GM21723 (cell line): Measurements from ENCODE around the gene ELAVL4.

Experiments used
- ATAC-seq: cut with Tn5 transposase; IDR thresholded peaks from one replicate; pipeline ENCODE4 v1.9.1; 2021; ENCODE audit warnings: mild to moderate bottlenecking, moderate library complexity; ENCODE audit not compliant: unreplicated experiment

The ELAVL4 gene

GRCh38 chr1:50108497-50109059 is at the start of gene ELAVL4:
Gene ELAVL4, plus strand, starts transcription at chr1:50108920. Its CDS starts 270 bp downstream, at chr1:50109190.
- ATAC-seq: no peak

- ATAC-seq: no peak
Observed at GRCh38 chr1:50060279-50060678, 48.4 kb upstream of the ELAVL4 start.

- ATAC-seq: no peak
Observed at GRCh38 chr1:50066806-50067205, 41.9 kb upstream of the ELAVL4 start.

- no peak for ATAC-seq
Observed at GRCh38 chr1:50074931-50075330, 33.8 kb upstream of the ELAVL4 start.

- no peak for ATAC-seq
Observed at GRCh38 chr1:50077273-50077672, 31.4 kb upstream of the ELAVL4 start.

- no peak for ATAC-seq
Observed at GRCh38 chr1:50080904-50081586, 27.7 kb upstream of the ELAVL4 start.

GRCh38 chr1:50084389-50084788 is 24.3 kb upstream of the ELAVL4 start:
- ATAC-seq: no peak

- ATAC-seq: no peak
Observed at GRCh38 chr1:50091068-50091467, 17.7 kb upstream of the ELAVL4 start.

- ATAC-seq: no peak
Observed at GRCh38 chr1:50095716-50096115, 13.0 kb upstream of the ELAVL4 start.

GRCh38 chr1:50097021-50097679 is 11.6 kb upstream of the ELAVL4 start:
- ATAC-seq: no peak

- ATAC-seq: no peak
Observed at GRCh38 chr1:50097791-50098190, 10.9 kb upstream of the ELAVL4 start.

- no peak for ATAC-seq
Observed at GRCh38 chr1:50098591-50099021, 10.1 kb upstream of the ELAVL4 start.

GRCh38 chr1:50099654-50100053 is 9.1 kb upstream of the ELAVL4 start:
- ATAC-seq: no peak

GRCh38 chr1:50103615-50104081 is 5.1 kb upstream of the ELAVL4 start:
- no peak for ATAC-seq

GRCh38 chr1:50105433-50105832 is 3.3 kb upstream of the ELAVL4 start:
- ATAC-seq: no peak

GRCh38 chr1:50106095-50106761 is 2.5 kb upstream of the ELAVL4 start:
- ATAC-seq: no peak

GRCh38 chr1:50109116-50109515 is 396 bp downstream of the ELAVL4 start:
- no peak for ATAC-seq

- ATAC-seq: no peak
Observed at GRCh38 chr1:50109647-50110075, 941 bp downstream of the ELAVL4 start.

- no peak for ATAC-seq
Observed at GRCh38 chr1:50110151-50110550, 1.4 kb downstream of the ELAVL4 start.

GRCh38 chr1:50110656-50111055 is 1.9 kb downstream of the ELAVL4 start:
- no peak for ATAC-seq

GRCh38 chr1:50111503-50111902 is 2.8 kb downstream of the ELAVL4 start:
- no peak for ATAC-seq

GRCh38 chr1:50112193-50112592 is 3.5 kb downstream of the ELAVL4 start:
- ATAC-seq: no peak
